HG03060 (cell line): ENCODE measurements around the gene FARP2.

Source experiments
- ATAC-seq: cut with Tn5 transposase; IDR thresholded peaks from one replicate; pipeline ENCODE4 v1.9.1; 2021; ENCODE audit warnings: low read depth, moderate number of reproducible peaks; ENCODE audit not compliant: unreplicated experiment

FARP2 gene

DNA sequence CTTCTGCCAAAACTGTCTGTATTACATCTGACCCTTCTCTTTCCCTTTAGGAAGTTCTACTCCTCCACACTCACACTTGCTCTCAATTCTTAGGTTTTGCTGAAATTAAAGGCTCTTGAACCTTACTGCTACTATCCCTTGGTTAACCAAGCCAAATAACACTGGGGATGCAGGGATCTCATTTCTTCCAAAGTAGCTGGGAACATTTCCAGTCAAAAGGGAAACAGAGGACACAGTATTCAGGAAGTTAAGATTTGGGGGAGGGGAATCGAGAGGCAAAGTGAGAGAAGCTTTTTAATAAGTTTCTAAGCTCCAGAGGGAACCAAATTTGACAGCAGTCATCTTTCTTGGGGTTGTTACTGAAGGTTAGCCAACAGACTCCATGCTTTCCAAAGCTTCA lies 34.2 kb upstream of the FARP2 start:
- no peak for ATAC-seq

DNA sequence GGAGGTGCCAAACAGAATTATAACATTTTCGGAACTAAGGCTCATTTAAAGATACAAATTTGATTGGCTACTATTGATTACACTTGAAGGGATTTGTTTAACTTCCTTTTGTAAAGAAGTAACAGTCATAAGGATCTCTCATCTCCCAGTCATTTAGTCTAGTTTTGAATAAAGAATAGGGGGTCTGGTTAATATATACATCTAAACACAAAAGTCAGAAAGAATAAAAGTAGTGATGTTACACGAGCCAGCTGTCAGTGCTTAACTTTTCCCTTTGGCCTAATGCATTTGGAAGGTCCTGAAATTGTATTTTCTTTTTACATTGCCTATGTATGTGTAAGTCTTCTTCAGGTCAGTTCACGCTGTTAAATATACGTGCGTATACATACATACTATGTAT lies 32.3 kb upstream of the FARP2 start:
- ATAC-seq = no peak

DNA sequence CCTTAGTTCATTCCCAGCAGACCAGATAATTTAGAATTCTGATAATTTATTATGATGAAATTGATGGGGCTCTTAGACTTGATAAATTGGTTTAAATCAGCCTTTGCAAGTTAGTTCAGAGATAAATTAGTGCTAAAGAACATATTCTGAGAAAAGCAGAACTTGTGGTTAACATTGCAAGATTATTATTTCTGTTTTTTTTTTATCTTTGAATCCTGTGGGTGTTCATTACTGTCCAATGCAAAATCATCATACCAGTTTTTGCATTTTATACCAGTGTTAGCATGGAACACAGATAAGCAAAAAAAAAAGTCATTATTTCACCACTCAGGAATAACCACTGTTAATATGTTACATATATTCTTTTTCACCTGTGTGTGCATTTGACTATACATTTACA lies 31.3 kb upstream of the FARP2 start:
- no peak for ATAC-seq

DNA sequence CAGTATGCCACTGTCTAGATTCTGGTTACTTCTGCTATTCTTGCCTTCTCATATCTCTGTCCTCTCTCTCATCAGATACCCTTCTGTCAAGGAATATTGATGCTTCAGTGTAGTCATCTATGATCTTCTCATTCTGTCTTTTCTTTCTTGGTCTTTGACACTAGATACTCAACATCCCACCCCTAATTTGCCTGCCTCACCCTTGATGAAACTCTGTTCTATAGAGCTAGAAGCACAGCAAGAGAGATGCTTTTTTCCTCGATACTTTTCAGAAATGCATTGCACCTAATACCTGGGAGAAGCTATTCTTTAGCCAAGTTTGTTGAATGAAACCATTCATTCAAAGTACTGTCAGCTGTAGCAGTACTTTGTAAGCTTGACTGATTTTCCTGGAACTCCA lies 30.8 kb upstream of the FARP2 start:
- ATAC-seq = no peak

DNA sequence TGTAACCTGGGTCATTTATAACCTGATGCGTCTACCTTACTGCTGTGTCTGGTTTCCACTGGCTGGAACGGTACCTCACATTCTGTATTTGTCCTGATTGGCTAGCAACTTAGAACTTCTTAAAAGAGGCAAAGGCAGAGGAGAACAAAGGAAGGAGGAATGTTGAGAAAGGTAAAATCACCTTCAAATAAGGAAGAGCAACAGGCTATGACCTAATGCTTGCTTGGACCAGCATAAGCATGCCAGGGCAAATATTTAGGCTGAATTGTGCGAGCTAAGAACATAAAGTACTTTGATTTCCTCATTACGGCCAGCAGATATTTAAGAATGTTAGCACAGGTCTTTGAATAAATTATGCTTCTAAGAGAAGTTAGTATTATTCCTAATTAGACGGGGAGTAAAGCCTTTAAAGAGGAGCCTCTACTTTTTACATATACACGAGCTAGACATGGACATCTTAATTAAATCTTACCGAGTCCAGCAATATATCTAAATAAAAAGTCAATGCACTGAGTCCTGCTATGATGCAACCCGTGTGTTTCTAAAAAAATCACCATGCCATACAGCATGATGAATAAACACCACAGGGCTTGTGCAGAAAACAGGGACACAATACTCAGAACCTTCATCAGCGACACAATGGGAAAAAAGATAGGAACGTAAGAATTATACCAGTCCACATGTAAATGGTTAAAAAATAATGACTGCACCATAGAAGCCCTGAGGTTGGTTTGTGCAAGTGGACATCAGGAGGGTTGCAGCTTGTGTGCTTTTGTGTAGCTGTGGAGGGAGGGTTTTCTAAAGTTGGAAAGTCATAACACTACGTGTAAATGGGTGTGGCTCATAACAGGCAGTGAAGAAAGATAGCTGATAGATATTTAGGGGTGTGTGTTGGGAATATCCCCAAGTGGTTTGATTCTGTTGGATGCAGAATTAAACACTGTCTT lies 26.1 kb upstream of the FARP2 start:
- ATAC-seq = no peak

DNA sequence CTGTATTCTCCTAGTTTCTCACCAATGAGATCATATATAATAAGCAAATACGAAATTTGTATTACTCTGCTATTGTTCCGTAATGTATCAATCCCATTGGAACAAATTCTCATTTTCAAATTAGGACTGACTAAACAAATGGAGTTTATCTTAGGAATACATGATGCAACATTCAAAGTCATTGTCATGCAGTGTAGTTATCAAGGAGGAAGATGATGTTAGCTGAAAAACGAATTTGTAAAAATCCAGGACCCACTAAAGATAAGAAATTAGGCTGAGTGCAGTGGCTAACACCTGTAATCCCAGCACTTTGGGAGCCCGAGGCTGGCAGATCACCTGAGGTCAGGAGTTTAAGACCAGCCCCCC lies 25.5 kb upstream of the FARP2 start:
- no peak for ATAC-seq

DNA sequence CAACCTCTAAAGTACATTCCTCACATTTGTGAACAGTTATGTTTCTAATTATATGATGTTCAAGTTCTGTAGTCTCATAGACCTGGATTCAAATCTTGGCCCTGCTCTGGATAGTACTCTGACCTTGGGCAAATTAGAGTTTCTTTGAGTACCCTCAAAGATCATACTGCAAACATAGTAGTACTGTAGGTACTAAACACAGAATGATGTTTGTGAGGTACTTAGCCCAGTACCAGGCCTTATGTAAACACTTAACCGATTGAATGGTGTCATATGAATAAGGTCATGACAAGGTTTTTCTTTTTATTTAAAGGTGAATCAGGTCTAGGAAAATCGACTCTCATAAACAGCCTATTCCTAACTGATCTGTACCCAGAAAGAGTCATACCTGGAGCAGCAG lies 21.3 kb upstream of the FARP2 start:
- no peak for ATAC-seq

DNA sequence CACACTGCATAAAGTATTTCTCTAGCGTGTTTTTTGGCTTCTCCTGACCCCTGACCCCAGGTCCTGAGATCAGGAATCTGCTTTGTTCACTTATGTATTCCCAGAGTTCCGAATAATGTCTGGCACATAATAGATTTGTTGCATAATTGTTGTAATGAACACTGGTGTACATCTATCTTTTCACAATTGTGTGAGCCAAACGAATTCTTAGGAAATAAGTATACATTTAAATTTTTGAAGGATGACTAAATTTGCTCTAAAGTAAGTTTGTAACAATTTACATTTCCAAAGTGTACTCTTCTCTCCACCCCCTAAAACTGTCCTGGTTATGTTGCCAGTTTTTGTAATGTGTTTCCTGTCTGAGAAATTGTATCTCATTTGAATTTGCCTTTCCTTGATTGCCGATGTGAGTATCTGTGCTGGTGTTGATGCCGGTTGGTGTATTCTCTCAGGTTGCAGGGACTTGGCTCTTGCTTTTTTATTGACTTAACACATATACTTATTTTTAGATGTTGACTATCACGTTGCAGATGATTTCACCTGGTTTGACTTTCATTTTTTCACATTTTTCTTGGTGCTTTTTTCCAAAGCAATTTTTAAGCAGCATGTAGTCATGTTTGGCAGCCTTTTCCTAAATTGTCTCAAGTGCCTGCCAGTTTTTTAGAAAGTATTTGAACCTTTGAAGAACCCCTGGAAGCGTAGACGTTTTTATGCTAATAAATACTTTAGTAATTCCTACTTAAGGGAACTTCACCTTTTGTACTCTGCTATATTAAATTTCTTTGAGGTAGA lies 16.1 kb upstream of the FARP2 start:
- no peak for ATAC-seq

DNA sequence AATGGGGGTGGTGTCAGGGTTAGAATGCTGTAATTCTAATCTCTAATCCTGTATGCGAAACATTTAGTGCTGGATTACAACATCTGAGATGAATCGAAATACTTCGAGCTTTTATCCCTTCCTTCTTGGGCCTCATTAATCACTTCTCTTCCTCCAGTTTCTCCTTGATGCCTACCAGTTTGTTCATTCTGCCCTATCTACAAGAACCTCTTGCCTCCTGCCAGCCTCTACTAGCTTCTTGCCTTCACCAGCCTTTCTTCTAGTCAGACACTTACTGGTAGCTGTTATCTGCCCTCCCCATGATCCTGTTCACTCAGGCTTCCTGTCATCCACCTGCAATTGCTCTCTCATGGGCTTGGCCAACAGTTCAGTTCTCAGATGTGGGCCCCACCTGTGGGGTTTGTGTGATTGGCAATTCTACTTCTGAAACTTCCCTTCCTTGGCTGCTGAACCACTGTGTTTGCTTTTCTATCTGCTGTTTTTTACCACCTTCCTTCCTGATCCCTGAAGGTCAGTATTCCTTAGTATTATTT lies 15.4 kb upstream of the FARP2 start:
- no peak for ATAC-seq

DNA sequence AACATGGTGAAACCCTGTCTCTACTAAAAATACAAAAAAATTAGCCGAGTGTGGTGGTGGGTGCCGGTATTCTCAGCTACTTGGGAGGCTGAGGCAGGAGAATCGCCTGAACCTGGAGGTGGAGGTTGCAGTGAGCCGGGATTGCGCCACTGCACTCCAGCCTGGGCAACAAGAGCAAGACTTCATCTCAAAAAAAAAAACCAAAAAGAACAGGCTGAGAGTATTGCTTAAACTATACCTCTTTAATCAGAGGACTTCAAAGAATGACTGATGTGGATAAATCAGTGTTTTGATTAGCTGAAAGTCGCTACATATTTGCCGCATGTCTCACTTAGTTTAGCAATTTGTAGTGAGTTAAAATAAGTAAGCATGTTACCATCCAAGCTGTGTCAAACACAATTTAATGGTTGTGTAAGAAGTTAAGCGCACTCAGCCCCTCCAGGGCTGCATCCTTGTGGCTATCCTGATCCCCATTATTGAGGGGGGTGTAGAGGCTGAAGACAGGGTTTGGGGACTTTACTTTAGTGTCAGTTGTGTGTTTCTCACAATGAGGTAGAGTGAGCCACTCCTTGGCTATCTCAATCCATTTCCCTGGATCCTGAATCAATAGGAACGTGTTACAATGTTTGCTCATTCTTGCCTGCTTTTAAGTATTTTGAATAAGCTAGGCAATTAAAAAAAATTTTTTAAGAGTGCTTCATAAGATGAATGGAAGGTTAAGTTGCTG lies 11.0 kb upstream of the FARP2 start:
- no peak for ATAC-seq

DNA sequence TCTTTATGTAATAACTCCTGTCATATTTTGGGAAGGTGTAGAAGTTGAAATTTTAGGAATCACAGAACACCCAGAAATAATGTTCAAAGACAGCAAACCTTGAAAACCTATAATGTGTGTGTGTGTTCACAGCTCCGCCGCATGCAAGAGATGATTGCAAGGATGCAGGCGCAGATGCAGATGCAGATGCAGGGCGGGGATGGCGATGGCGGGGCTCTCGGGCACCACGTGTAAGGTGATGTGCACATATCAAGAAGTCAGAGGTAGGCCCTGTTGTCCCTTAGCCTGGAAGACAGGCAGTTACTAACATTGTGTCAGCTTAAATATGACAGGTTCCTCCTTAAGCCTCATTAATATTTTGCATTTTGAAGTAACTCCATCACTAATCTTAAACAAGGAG lies 6.1 kb upstream of the FARP2 start:
- no peak for ATAC-seq

DNA sequence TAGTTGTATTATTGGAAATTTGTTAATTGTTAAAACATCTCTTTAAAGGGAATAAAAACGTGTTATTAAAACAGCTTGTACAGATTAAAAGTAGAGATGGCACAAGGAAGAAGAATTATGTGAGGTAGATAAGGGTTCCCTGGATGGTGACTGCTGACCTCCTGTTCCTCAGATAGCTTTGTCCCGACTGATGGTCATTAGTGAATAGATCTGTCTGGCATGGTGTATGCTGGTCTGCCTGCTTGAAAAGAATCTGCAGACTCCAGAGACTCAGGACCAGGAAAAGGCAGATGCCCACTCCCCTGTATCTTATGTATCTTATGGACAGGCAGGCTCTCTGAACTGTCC lies 5.6 kb upstream of the FARP2 start:
- no peak for ATAC-seq

DNA sequence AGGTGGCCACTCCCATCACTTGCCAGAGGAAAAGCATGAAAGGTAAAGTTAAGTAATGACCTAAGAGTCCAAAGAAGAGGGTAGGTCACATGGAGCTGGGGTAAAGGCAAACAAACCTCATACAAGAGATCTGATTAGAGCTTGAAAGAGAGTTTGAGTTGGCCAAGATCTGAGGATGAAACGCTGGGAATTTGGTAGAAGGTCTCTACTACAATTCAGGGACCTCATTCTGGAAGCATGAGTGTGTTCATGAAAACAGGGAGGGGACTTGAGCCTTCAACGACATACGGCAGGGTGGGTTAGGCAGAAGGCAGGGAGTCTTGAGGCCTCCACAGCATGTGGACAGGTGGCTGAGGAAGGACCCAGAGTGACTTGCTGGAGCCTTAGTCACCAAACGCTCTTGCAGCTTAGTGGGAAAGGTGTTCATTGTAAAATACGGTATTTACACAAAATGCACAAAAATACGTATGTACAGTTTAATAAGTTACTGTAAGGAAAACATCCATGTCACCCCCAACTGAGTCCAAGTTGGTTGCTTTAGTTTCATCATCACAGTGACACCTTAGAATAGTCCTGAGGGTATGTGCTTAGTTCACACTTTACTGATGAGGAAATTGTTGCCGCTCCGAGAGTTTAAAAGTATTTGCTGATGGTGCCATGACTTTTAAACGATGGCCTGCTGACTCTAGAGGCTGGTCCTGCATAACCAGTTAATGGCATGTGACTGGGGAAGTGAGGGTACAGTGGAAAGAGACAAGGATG lies 5.0 kb upstream of the FARP2 start:
- ATAC-seq = no peak

DNA sequence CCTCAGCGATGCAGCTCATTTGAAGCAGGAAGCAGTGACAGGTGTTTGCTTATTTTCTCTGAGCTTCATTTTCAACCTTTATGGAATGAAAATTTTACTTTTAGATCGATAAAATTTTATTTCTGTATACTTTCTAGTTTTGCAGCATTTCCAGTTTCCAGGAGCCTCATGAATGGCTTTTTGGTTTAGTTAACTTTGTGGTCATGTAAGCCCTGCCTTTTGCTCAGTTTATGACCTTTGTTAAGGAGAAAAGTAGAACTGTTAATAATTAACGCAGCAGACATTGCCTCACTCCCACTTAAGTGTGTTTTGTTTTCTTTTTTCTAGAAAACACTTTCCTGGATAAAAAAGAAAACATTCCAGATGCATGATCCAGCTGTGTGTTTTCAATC lies 4.4 kb upstream of the FARP2 start:
- no peak for ATAC-seq

DNA sequence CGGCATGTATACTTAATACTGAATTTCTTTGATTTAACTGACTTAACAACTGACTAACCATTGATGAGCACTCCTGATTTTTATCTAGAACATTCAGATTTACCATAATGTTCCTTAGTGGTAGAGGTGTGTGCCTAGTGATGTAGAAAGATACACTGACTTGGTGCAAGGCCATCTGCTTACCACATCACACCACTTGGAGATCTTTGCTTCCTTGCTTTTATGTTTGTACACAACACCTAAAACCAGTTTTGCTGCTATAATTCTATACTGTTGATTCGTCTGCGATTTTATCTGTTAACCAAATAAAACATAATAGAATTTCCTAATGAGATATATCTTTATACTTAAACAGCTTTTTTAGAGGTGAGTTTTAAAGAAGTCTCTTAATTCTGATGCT lies 3.9 kb upstream of the FARP2 start:
- ATAC-seq = no peak

DNA sequence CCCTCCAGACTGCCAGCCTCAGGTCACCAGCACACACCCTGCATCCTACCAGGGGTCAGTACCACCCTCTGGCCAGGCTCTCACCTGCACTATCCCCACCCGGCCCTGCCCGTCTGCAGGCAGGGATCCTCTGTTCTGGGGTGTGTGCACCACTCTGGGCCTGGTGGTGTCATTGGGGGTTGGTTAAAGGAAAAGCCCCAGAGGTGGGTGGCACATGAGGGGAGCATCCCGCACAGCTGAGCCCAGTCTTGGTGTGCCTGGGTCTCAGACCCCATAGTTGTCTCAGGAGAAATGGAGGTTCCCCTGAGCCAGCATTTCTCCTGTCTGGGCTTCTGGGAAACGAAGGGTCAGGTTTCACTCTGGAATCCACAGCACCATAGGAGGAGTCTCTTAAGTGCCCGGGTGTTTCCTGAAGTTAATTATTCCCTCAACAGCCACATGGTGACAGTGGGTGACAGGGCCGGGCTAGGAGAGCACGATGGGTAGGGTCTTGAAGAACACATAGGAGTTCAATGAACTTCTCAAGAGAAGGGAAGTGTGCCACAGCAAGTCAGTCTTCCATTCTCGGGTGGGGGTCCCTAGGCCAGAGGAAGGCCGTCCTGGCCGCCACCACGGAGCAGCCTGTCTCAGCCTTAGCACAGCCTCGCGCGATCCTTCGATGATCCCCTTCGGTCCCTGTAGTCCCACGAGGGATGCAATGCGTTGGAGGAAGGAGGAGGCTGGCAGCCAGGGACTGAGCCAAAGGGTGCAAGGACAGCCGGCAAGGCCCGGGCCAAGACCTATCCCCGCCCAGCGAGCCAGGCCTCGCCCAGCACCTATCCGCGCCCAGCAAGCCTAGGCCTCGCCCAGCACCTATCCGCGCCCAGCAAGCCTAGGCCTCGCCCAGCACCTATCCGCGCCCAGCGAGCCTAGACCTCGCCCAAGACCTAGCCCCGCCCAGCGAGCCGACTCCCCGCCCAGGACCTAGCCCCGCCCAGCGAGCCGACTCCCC lies 1.1 kb upstream of the FARP2 start:
- ATAC-seq = no peak

DNA sequence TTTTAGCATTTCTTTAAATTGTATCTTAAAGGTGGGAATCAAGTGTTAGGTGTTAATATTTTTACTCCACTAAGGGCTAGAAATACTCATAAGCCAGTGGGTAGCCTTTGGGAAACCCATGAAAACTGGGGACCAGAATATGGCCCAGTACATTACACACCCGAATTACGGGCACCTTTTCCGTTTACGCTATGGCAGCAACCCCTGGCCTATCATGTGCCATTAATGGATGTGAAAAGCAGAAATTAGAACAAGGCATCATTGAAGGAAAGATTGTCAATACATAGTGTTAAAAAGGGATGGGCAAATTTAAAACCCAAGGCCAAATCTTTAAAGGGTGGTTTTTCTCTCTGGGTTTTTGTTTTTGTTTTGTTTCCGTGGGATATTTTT lies 781 bp downstream of the FARP2 start:
- ATAC-seq = no peak

DNA sequence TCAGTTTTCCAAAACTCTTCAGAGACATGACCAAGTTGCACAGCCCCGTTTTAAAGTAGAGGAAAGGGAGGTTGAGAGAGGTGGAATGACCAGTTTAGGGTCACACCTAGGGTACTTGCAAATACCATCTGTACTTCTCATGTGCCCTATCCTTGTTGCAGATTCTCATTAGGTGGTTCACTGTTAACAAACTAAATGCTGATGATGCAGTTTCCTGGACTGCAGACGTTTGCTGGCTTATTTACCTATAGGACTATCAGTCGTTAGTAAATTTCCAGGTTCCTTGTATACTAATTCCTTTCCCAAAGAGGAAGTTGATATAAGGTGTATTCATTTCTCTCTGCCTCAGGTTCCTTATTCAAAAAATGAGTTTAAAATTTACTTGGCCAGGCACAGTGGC lies 1.4 kb downstream of the FARP2 start:
- ATAC-seq = no peak

DNA sequence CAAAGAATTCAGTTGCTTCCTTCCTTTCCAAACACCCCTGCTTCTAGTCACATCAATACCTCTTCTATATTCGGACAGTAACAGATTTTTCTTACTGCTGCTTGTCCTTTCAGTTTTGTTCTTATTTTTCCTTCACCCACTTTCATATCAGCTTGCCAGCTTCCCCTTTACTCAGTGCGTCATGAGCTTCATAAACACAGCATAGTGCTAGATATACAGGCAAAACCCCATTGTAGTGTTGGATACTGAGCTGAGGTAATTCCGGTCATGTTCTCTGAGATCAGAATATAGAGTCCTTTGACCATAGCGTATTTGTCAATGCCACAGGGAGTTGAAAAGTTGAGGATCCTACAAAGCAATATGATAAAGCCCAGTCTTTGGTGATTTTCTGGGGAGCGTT lies 2.4 kb downstream of the FARP2 start:
- no peak for ATAC-seq
